GM13977 (cell line): ENCODE results near the gene AGPAT3.

Source experiments
- DNase-seq: peaks from one replicate; pipeline ENCODE4 v3.0.0; 2012; ENCODE audit warnings: low spot score
- in situ Hi-C: fragments of 300-500 bp; cut with MboI; formaldehyde crosslinking; loops from one replicate; pipeline ENCODE4 v1.12.0; 2022; ENCODE audit warnings: low sequenced_read_pairs, low pct_unique_long_range_greater_than_20kb, mixed read lengths, inconsistent platforms; ENCODE audit not compliant: unreplicated experiment
- TF ChIP-seq, protein P1 (sequence below): IDR thresholded peaks from 2 replicates; pipeline ENCODE4 v1.5.1; 2012; ENCODE audit warnings: mild to moderate bottlenecking, control low read depth; ENCODE audit not compliant: insufficient read depth; ENCODE audit errors: extremely low read depth, missing control alignments

The AGPAT3 gene

DNA sequence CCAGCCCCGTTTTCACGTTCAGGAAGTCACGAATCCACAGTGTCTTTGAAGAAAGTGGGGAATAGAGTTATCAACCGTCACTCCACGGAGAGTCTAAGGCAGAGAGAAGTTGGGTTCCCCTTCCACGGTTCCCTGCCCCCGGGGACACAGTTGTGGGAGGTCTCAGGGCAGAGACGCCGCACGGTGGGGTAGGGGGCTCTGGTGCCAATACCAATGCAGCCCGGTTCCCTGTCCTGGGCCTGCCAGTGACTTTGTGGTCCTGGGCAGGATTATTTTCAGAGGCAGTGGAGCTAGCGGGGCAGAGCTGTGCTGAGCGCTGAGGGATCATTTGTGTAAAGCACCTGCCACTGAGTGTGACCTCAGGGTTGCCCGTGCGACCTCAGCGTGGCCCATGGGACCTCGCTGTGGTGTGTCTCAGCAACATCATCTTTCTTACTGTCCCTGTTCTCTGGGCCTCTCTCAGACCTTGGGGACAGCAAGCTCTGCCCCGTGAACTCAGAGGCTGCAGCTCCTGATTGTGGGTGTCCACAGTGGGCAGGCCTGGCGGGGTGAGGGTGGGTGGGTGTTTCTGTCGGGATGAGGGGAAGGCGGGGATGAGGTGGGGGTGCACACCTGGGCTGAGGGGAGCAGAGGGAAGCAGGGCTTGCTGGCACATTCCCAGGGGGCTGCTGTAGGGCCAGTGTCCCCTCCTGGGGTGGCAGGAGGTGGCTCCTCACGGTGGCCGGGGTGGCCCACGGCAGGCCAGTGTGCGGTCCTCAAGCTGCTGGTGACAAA is 65.2 kb downstream of the AGPAT3 start:
- in situ Hi-C loops = no loop called here

DNA sequence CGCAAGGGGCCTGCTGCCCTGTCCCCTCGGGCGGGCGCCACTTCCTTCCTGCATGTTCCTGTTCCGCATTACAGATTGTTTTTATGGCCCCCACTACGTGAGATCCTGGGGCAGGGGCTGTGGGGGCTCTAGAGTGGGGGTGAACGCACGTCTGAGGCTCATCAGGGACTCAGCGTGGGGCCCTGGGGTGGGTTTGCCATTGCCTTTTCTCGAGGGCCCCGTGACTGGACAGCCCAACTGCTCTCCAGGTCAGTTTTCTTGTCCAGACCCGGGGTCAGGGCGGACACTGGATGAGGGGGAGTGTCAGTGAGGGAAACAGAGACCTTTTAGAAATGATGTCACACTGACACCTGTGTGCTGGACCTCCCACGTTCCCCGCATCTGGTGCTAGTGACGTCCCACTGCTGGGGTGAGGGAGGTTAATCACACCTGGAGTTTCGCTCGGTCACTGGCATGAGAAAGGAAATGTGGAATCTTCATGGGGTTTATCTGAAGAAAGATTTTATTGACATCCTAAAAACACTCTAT is 65.9 kb downstream of the AGPAT3 start:
- TF ChIP-seq, protein P1, sequence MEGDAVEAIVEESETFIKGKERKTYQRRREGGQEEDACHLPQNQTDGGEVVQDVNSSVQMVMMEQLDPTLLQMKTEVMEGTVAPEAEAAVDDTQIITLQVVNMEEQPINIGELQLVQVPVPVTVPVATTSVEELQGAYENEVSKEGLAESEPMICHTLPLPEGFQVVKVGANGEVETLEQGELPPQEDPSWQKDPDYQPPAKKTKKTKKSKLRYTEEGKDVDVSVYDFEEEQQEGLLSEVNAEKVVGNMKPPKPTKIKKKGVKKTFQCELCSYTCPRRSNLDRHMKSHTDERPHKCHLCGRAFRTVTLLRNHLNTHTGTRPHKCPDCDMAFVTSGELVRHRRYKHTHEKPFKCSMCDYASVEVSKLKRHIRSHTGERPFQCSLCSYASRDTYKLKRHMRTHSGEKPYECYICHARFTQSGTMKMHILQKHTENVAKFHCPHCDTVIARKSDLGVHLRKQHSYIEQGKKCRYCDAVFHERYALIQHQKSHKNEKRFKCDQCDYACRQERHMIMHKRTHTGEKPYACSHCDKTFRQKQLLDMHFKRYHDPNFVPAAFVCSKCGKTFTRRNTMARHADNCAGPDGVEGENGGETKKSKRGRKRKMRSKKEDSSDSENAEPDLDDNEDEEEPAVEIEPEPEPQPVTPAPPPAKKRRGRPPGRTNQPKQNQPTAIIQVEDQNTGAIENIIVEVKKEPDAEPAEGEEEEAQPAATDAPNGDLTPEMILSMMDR = no peak
- in situ Hi-C loops = no loop called here
- no peak for DNase-seq

More for the DNA sequence above, 65.2 kb downstream of the AGPAT3 start:
- TF ChIP-seq, protein P1 = no peak
- DNase-seq = no peak

DNA sequence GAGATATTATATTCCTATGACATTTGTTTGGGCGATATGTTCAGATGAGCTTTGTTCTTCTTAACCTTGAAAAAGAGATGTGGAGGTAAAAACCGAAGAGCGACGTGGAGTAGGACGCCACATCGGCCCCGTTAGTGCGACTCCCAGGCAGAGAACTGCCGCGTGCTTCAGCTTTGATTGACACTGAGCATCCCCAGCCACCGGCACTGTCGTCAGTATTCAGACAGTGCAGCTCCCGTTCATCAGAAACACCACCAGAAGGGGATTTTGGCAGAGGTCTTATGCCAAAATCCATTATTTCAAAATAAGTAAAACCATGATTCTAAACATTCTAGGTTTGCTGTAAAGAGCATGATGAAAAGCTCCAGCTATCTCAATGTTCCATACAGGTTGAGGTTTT is 66.5 kb downstream of the AGPAT3 start:
- TF ChIP-seq, protein P1 = no peak
- in situ Hi-C loops = no loop called here
- no peak for DNase-seq

DNA sequence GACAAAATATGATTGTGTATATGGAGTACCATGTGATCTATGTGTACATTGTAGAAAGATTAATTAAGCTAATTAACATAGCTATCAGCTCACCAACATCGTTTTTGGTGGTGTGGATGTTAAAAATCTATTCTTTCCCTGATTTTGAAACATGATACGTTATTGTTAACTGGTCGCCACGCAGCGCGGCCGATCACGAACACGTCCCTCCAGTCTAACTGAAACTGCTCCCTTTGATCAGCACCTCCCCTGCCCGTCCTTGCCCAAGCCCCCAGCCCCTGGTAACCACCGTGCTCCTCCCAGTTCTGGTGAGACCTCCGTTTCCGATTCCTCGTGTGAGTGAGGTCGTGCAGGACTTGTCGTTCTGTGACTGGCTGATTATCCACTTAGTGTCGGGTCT is 67.0 kb downstream of the AGPAT3 start:
- no peak for DNase-seq
- in situ Hi-C loops = no loop called here
- TF ChIP-seq, protein P1 = no peak

DNA sequence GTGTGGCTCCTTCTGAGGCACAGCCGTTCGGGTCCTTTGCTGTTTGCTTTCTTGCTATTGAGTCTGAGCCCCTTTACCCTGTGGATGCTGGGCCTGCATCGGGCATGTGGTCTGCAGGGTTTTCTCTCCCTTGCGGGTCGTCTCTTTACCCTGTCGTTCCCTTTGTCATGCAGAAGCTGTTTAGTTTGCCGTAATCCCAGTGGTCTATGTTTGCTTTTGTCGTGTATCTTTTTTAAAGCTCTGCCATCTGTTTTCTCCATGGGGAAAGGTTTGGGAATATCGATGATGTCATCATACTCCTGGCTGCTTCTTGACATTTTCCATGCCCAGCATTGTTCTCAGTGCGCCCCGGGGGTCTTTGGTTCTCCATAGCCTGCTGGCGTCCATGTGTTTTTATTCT is 68.2 kb downstream of the AGPAT3 start:
- TF ChIP-seq, protein P1 = no peak
- no peak for DNase-seq
- in situ Hi-C loops = no loop called here

DNA sequence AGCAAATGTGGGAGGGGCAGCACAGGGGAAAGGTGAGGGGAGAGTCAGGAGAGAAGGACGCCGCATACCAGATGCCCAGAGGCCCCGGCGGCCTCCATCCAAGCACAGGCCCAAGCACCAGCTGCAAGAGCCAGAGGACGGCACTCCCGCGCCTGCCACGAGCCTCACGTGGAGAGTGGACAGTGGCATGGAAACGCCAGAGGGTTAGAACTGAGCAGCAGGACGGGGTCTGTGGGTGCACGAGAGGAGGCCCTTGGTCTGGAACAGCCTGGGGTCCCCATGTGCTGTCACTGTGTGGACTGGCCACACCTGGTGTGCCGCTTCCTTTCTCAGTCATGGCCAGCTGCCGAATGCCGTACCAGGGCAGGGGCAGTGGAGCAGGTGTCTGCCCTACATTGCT is 68.7 kb downstream of the AGPAT3 start:
- in situ Hi-C loops = no loop called here
- DNase-seq = no peak
- TF ChIP-seq, protein P1 = no peak
